HCT116 (cell line): ENCODE results near the gene CLEC16A. TPM values are rescaled to one million over a fixed set of nuclear protein-coding genes. Genes with fewer than 3 reads are reported as not detected.

Experiments used
- ATAC-seq: fragments of 200-7000 bp; cut with Tn5 transposase; 2 replicates; pipeline ENCODE4 v1.9.1; 2020; ENCODE audit warnings: mild to moderate bottlenecking, moderate library complexity
- BruUV-seq: library from RNA; stranded (reverse); fragments of 400-500 nt; replicated peaks from 2 replicates; lab custom pipeline; 2021; lab: Mats Ljungman, UMichigan
- CTCF ChIA-PET: fragments of 300-600 bp; sonication (Branson Sonifier 250); formaldehyde crosslinking; loops from one replicate; lab custom pipeline; 2021; ENCODE audit warnings: antibody characterized with exemption; lab: Charles Lee
- POLR2A ChIA-PET: fragments of 300-600, 350-600 bp; sonication (Branson Sonifier 250); formaldehyde crosslinking; loops from one replicate; lab custom pipeline; 2021; ENCODE audit warnings: antibody characterized with exemption; lab: Charles Lee
- RAD21 ChIA-PET, 2 experiments: fragments of 300-600 bp; sonication (Branson Sonifier 250); formaldehyde crosslinking; loops; one replicate each; lab custom pipeline; 2023; ENCODE audit warnings: low total read pairs in 2 of 2; ENCODE audit not compliant: uncharacterized antibody in 2 of 2, unreplicated experiment in 2 of 2, low non-redundant PET in 1 of 2; lab: Charles Lee
- DNase-seq: peaks from one replicate; pipeline ENCODE4 v3.0.0-alpha.2; 2010; ENCODE audit warnings: low read depth, low spot score
- H2AFZ ChIP-seq: fragments of 200-600 bp; shearing (Covaris generic), sonication (generic); 2 replicates; pipeline ENCODE4 v1.6.1; 2017; ENCODE audit warnings: low read depth, mixed run types, mixed read lengths, antibody characterized with exemption, low read length; ENCODE audit not compliant: poor library complexity, severe bottlenecking
- H3K27ac ChIP-seq: 2 replicates; pipeline ENCODE4 v1.5.1; 2012; ENCODE audit warnings: low read depth, low read length
- H3K27me3 ChIP-seq: fragments of 200-600 bp; sonication (generic); 2 replicates; pipeline ENCODE4 v1.6.1; 2016; ENCODE audit warnings: mixed run types, low read length, mixed read lengths; ENCODE audit not compliant: insufficient read depth
- H3K36me3 ChIP-seq, 2 experiments: fragments of 200-500 bp in 1 of 2; fragments of 200-600 bp in 1 of 2; sonication (Bioruptor generic) in 1 of 2; sonication (generic) in 1 of 2; 2 replicates each; pipeline versions ENCODE4 v1.5.1 to v1.6.1; 2014 to 2016; ENCODE audit warnings: low read length in 2 of 2, inconsistent platforms in 1 of 2, mixed read lengths in 1 of 2, mixed run types in 1 of 2; ENCODE audit not compliant: insufficient read depth in 2 of 2, control insufficient read depth in 1 of 2
- H3K4me1 ChIP-seq, 2 experiments: fragments of 200-600 bp in 1 of 2; sonication (generic) in 1 of 2; 2 replicates each; pipeline versions ENCODE4 v1.5.1 to v1.6.1; 2012 to 2017; ENCODE audit warnings: low read length in 2 of 2, inconsistent platforms in 1 of 2, mild to moderate bottlenecking in 1 of 2, mixed read lengths in 1 of 2, mixed run types in 1 of 2, moderate library complexity in 1 of 2; ENCODE audit not compliant: insufficient read depth in 2 of 2, control insufficient read depth in 1 of 2
- H3K4me2 ChIP-seq: fragments of 200-600 bp; sonication (generic); 2 replicates; pipeline ENCODE4 v1.6.1; 2017; ENCODE audit warnings: mixed run types, low read length, mixed read lengths
- H3K4me3 ChIP-seq, 2 experiments: fragments of 200-600 bp in 1 of 2; sonication (generic) in 1 of 2; replicated peaks in 1 of 2; 2 replicates each; pipeline ENCODE4 v1.5.1; 2011 to 2016; ENCODE audit warnings: low read length in 2 of 2, control low read depth in 1 of 2, low read depth in 1 of 2, mild to moderate bottlenecking in 1 of 2, mixed read lengths in 1 of 2, mixed run types in 1 of 2
- H3K79me2 ChIP-seq: fragments of 200-600 bp; sonication (generic); 2 replicates; pipeline ENCODE4 v1.6.1; 2017; ENCODE audit warnings: mild to moderate bottlenecking, mixed run types, low read length, moderate library complexity, mixed read lengths; ENCODE audit not compliant: insufficient read depth
- H3K9ac ChIP-seq: fragments of 200-600 bp; sonication (generic); 2 replicates; pipeline ENCODE4 v1.6.1; 2016; ENCODE audit warnings: low read length, mixed read lengths
- H3K9me2 ChIP-seq: fragments of 200-600 bp; sonication (generic), shearing (Covaris generic); 2 replicates; pipeline ENCODE4 v1.6.1; 2017; ENCODE audit warnings: mixed run types, mild to moderate bottlenecking, moderate library complexity; ENCODE audit not compliant: insufficient read depth
- H3K9me3 ChIP-seq, 2 experiments: fragments of 200-500 bp in 1 of 2; fragments of 200-600 bp in 1 of 2; sonication (Bioruptor generic) in 1 of 2; sonication (generic) in 1 of 2; 2 replicates each; pipeline ENCODE4 v1.6.1; 2014 to 2017; ENCODE audit warnings: low read length in 2 of 2, mixed read lengths in 2 of 2, inconsistent platforms in 1 of 2, low read depth in 1 of 2, mild to moderate bottlenecking in 1 of 2, mixed run types in 1 of 2, moderate library complexity in 1 of 2; ENCODE audit not compliant: control insufficient read depth in 1 of 2, insufficient read depth in 1 of 2
- H4K20me1 ChIP-seq: fragments of 200-600 bp; sonication (generic), shearing (Covaris generic); 2 replicates; pipeline ENCODE4 v1.6.1; 2017; ENCODE audit warnings: mixed run types, mild to moderate bottlenecking, moderate library complexity; ENCODE audit not compliant: insufficient read depth
- CEBPB ChIP-seq: IDR thresholded peaks from 2 replicates; pipeline ENCODE4 v1.6.1; 2012; ENCODE audit warnings: low read depth
- JUND ChIP-seq: IDR thresholded peaks from 2 replicates; pipeline ENCODE4 v1.6.1; 2012
- SP1 ChIP-seq: IDR thresholded peaks from 2 replicates; pipeline ENCODE4 v1.6.1; 2012; ENCODE audit warnings: low read depth
- YY1 ChIP-seq: IDR thresholded peaks from 2 replicates; pipeline ENCODE4 v1.6.1; 2011; ENCODE audit warnings: low read length, low read depth, moderate library complexity, mild to moderate bottlenecking; ENCODE audit not compliant: insufficient replicate concordance; ENCODE audit errors: extremely low read depth
- intact Hi-C: fragments of 100-400 bp; cut with micrococcal nuclease; formaldehyde crosslinking; loops from 2 replicates; pipeline ENCODE4 v1.10.0; 2022
- total RNA-seq: library from RNA; stranded (reverse); gene quantifications from one replicate; pipeline ENCODE4 v1.2.1, GENCODE V29; 2021; ENCODE audit not compliant: unreplicated experiment
- TF ChIP-seq, protein P1 (sequence below): IDR thresholded peaks from 2 replicates; pipeline ENCODE4 v1.6.1; 2012; ENCODE audit warnings: low read depth
- TF ChIP-seq, protein P2 (sequence below), 3 experiments: fragments of 200-600 bp in 1 of 3; sonication (generic) in 1 of 3; IDR thresholded peaks in 2 of 3; conservative IDR thresholded peaks in 1 of 3; 2 replicates each; pipeline ENCODE4 v1.5.1; 2012 to 2017; ENCODE audit warnings: low read depth in 2 of 3, low read length in 2 of 3, antibody characterized with exemption in 1 of 3, borderline replicate concordance in 1 of 3, control low read depth in 1 of 3, mild to moderate bottlenecking in 1 of 3, mixed read lengths in 1 of 3, mixed run types in 1 of 3, moderate library complexity in 1 of 3; ENCODE audit not compliant: insufficient read depth in 1 of 3

The CLEC16A gene
- total RNA-seq, 1 experiment from 2014 or later, result 18.0 TPM

DNA sequence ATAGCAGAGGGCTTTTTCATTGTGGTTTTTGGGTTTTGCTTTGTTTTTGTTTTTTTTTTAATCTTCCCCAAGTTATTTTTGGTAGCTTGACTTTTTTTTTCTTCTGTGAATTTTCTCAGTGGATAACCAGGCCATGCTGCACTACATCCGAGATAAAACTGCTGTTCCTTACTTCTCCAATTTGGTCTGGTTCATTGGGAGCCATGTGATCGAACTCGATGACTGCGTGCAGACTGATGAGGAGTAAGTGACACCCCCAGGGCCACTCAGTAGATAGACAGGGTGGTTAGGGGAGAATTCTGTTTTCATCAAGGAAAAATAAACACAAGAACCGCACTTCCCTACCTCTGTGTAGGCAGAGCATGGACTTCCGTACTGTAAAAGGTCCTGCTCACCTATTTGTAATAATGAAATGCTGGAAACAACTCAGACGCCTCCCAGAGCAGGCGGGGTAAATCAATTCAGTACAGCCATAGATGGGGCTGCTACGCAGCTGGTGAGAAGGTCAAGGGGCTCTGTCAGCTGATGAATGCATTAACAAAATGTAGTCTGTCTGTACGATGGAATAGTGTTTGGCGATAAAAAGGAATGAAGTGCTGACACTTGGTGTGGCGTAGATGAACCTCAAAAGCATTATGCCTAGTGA is 28.6 kb downstream of the CLEC16A start:
- intact Hi-C loops, result loop anchor here (5.0 kb wide), 1 partner anchor 839 kb away; no protein-coding TSS in a partner anchor
- no TSS peak for BruUV-seq

More for the DNA sequence above, 28.6 kb downstream of the CLEC16A start:
- TF ChIP-seq YY1 (no peak), SP1 (no peak), JUND (no peak), CEBPB (no peak)
- TF ChIP-seq, protein P1, sequence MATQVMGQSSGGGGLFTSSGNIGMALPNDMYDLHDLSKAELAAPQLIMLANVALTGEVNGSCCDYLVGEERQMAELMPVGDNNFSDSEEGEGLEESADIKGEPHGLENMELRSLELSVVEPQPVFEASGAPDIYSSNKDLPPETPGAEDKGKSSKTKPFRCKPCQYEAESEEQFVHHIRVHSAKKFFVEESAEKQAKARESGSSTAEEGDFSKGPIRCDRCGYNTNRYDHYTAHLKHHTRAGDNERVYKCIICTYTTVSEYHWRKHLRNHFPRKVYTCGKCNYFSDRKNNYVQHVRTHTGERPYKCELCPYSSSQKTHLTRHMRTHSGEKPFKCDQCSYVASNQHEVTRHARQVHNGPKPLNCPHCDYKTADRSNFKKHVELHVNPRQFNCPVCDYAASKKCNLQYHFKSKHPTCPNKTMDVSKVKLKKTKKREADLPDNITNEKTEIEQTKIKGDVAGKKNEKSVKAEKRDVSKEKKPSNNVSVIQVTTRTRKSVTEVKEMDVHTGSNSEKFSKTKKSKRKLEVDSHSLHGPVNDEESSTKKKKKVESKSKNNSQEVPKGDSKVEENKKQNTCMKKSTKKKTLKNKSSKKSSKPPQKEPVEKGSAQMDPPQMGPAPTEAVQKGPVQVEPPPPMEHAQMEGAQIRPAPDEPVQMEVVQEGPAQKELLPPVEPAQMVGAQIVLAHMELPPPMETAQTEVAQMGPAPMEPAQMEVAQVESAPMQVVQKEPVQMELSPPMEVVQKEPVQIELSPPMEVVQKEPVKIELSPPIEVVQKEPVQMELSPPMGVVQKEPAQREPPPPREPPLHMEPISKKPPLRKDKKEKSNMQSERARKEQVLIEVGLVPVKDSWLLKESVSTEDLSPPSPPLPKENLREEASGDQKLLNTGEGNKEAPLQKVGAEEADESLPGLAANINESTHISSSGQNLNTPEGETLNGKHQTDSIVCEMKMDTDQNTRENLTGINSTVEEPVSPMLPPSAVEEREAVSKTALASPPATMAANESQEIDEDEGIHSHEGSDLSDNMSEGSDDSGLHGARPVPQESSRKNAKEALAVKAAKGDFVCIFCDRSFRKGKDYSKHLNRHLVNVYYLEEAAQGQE, result no peak
- TF ChIP-seq, protein P2, sequence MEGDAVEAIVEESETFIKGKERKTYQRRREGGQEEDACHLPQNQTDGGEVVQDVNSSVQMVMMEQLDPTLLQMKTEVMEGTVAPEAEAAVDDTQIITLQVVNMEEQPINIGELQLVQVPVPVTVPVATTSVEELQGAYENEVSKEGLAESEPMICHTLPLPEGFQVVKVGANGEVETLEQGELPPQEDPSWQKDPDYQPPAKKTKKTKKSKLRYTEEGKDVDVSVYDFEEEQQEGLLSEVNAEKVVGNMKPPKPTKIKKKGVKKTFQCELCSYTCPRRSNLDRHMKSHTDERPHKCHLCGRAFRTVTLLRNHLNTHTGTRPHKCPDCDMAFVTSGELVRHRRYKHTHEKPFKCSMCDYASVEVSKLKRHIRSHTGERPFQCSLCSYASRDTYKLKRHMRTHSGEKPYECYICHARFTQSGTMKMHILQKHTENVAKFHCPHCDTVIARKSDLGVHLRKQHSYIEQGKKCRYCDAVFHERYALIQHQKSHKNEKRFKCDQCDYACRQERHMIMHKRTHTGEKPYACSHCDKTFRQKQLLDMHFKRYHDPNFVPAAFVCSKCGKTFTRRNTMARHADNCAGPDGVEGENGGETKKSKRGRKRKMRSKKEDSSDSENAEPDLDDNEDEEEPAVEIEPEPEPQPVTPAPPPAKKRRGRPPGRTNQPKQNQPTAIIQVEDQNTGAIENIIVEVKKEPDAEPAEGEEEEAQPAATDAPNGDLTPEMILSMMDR (IDR thresholded peaks at IDR 0.05 in 2 of 3, conservative IDR thresholded peaks at IDR 0.05 in 1 of 3; ENCODE audit: borderline replicate concordance in 1 of 3, insufficient read depth in 1 of 3, low read depth in 2 of 3, low read length in 2 of 3), result no peak
- TF ChIP-seq, all 23 proteins: peak for 0
- no peaks in the 10 kb centered on the region for H3K9me2 ChIP-seq
- DNase-seq (no peak), ATAC-seq (no peak)
- no peak overlapping the region for H3K4me3 ChIP-seq
- no peak overlapping the region for H2AFZ ChIP-seq
- no peaks in the 10 kb centered on the region; a peak in 1 of 4 replicates for H3K4me1 ChIP-seq
- no peak overlapping the region for H3K9ac ChIP-seq
- ChIA-PET CTCF (interaction anchor here (1.3 to 2.5 kb wide), 2 partner anchors 283 to 383 kb away, joined by 5 to 18 read pairs; partner anchors contain the start of gene SOCS1), POLR2A (interaction anchor here (1.2 kb wide), 1 partner anchor 283 kb away, joined by 5 read pairs; the partner anchor contains the start of gene SOCS1), RAD21 (interaction anchor here in 1 of 2 experiments (2.7 kb wide), 1 partner anchor 283 kb away, joined by 19 read pairs; the partner anchor contains the start of gene SOCS1)
- H3K9me3 ChIP-seq, result no peaks in the 10 kb centered on the region
- no peaks in the 10 kb centered on the region for H3K79me2 ChIP-seq
- no peaks in the 10 kb centered on the region for H3K27me3 ChIP-seq
- peaks cover 2 to 14% of the 10 kb centered on the region in 2 experiments; a peak in 2 of 4 replicates for H3K36me3 ChIP-seq
- H4K20me1 ChIP-seq, result no peaks in the 10 kb centered on the region
- no peak overlapping the region for H3K27ac ChIP-seq
- H3K4me2 ChIP-seq, result no peak overlapping the region
